Right renal pelvis (tissue), 4 donors: ENCODE results near the gene DCST1. TPM values are rescaled to one million over a fixed set of nuclear protein-coding genes. Genes with fewer than 3 reads are reported as not detected.

ENCODE experiments used
- DNase-seq, 4 donors: peaks; one replicate each; pipeline ENCODE4 v3.0.0-alpha.2; 2013; ENCODE audit warnings: low read depth in 4 of 4, low spot score in 3 of 4, missing footprints in 1 of 4
- polyA plus RNA-seq, 4 donors: library from polyadenylated mRNA; unstranded; fragments of 120-200 nt; gene quantifications; one replicate each; pipeline ENCODE4 v1.2.1, GENCODE V29; 2013; ENCODE audit not compliant: insufficient read length in 4 of 4

The DCST1 gene
- polyA plus RNA-seq, 4 donors = 0.19 to 0.31 (median 0.28) TPM

GRCh38 chr1:155000726-155001424, 32.7 kb upstream of the DCST1 start:
- peak; percentile 87 to 92 (median 89) for DNase-seq

- no peak for DNase-seq
Measured at GRCh38 chr1:155001425-155001674, 32.3 kb upstream of the DCST1 start.

DNA sequence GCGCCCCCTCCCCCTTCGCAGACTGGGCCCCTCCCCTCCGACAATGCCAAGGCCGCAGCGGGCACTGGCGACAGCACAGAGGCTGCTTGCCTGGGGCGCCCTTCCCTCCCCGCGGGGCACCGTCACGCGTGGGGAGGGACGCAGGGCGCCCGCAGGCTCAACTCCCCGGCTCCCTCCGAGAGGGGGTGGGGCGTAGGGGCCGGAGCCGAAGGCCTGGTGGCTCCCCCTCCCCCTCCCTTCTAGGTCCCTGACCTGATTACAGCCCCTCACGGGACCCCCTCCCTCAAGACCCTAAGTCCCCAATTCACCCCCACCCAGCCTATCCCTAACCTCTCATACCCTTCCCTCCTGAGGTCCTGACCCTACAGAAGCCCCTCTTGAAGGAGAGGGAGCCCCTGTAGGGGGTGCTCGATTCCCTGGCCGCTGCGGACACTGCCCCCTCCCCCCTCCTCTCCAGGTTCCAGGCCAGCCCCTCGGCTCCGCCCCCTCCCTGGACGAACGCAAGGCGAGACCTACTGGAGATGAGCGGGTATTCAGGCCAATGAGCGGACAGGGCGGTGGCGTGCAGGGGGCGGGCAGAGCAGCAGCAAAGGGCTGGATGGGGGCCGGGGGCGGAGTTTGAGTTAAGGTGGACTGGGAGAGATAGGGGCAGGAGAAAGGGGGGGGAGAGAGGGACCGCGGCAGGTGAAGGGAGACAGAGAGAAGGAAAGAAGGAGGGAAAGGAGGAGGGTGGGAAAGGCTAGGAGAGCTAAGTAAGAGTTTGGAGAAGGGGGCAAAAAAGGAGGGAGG, 31.8 kb upstream of the DCST1 start:
- DNase-seq = peak; percentile 97 to 99 (median 98)

DNA sequence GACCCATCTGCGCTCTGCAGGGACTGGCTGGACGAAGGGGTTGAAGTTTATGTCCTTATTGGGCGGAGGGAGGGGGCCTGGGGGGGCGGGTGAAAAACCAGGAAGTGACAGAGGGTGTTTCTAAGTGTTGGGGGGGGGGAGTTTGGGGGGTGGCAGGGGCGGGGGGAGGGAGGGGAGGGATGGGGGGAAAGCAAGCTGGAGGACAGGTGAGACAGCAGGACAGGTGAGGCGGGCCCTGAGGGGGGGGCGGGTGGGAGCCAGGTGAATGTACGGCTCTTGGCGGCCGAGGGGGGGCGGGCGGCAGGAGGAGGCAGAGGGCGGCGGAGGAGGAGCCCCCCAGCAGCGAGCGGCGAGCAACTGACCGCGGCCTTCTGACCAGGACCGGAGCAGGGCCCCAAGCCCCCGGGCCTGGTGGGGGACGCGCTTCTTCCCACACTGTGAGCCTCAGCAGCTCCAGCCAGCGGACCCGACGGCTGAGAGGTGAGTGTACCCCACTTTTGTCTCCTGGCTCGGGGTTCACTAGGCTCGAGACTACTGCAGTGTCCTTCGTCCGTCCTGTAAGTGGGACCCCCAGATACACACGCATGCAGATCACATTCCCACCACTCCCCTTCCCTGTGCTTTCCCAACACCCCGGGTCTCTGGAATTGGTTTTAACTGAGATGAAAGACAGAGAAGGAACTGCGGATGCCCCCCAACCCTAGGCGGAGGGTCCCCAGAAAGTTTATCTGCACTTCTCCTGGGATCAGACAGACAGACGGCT, 31.0 kb upstream of the DCST1 start, which contains the start of gene ZBTB7B:
ZBTB7B (plus strand) TSS at position 339 of the 763 bp plus-strand sequence. CDS start 11,859 bp downstream, outside the sequence.
- DNase-seq = no peak

- no peak for DNase-seq
Measured at GRCh38 chr1:155003227-155003765, 30.3 kb upstream of the DCST1 start.

DNA sequence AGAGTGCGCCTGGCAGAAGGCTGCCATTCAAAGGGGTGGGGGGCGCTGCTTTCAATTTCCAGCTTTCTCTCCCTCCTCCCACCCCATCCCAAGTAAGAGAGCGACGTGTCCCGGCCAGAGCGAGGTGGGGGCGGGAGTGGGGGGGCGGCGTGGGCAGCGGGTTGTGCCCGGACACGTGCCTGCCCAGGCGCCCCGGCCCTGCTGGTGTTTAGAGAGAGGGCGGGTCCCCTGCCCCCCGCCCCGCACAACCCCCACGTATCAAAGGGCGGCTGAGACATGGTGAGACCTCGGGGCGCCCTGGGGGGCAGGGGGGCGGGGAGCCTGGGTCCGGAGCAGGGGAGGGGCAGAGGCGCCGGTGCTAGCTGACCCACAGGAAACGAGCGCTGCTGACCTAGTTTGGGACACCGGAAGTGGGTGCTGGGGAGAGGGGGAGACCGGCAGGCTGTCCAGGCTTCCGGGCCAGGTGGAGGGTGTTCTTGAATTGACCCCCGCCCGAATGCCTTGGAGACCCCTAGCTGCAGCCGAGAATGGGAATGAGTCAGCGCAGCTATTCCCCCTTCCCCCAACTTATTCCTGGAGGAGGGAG, 29.8 kb upstream of the DCST1 start:
- no peak for DNase-seq

- DNase-seq = no peak
Measured at GRCh38 chr1:155004352-155005075, 29.1 kb upstream of the DCST1 start.

DNA sequence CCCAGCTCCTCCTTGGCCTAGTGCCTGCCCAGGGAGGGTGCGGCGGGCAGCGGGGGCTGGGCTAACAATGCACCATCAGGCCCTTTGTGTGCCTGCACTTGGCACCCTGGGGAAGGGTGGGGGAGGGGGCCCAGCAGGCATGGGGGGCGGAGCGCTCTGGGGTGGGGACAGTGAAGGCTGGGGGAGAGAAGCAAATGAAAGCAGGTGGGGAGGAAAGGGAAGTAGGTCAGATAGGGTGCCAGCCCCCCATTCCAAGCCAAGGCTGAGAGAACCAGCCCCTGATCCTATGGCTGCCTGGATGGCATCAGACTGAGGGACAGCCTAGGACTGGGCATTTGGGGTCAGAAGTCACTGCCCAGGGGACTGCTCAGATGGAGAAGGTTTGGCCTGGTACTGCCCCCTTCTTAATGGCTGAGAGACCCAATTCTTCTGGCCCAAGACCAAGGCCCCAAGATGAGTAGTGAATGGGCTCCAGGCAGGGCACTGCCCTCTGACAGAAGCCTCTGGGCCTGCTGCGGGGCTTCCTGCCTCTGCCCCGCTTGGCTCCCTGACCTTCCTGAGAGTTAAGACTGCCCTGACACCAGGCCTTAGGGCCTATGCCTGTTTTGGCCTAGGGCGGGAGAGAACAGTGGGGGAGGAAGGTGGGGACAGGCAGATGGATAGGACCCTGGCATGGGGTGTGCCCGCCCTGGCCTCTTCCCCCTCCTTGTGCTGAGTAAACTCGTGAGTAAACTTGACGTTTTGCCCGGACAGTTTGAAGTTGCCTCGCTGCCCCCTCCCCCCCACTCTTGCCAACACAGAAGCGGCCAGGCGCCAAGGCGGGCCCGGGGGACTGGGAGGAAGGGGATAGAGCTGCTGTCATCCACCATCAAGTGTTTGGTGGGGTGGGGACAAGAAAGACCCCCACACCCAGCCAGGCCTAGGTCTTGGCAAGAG, 28.3 kb upstream of the DCST1 start:
- no peak for DNase-seq

GRCh38 chr1:155006601-155007101, 27.0 kb upstream of the DCST1 start:
- no peak for DNase-seq

GRCh38 chr1:155007251-155007828, 26.3 kb upstream of the DCST1 start:
- DNase-seq = no peak

GRCh38 chr1:155008015-155008941, 25.3 kb upstream of the DCST1 start:
- no peak for DNase-seq

GRCh38 chr1:155009221-155009711, 24.4 kb upstream of the DCST1 start:
- no peak for DNase-seq

GRCh38 chr1:155009742-155010141, 23.9 kb upstream of the DCST1 start:
- no peak for DNase-seq

- no peak for DNase-seq
Measured at GRCh38 chr1:155010211-155010918, 23.3 kb upstream of the DCST1 start.

- DNase-seq = no peak
Measured at GRCh38 chr1:155011004-155011416, 22.6 kb upstream of the DCST1 start.

GRCh38 chr1:155011437-155012025, 22.1 kb upstream of the DCST1 start:
- DNase-seq = no peak
